HG03342 (cell line): ENCODE data around the gene SLC17A3.
A peak's percentile ranks its signal among the peaks of the same experiment; 100 is the strongest.

Experiments
- ATAC-seq: cut with Tn5 transposase; IDR thresholded peaks from one replicate; pipeline ENCODE4 v1.9.1; 2021; ENCODE audit warnings: mild to moderate bottlenecking, moderate library complexity; ENCODE audit not compliant: unreplicated experiment

SLC17A3 gene

GRCh38 chr6:25842526-25842925 is 31.5 kb downstream of the SLC17A3 start:
- no peak for ATAC-seq

GRCh38 chr6:25835442-25836283 is 38.4 kb downstream of the SLC17A3 start:
- ATAC-seq = no peak

GRCh38 chr6:25834950-25835349 is 39.1 kb downstream of the SLC17A3 start:
- ATAC-seq = no peak

- no peak for ATAC-seq
These were observed 40.9 kb downstream of the SLC17A3 start for GRCh38 chr6:25833136-25833535.

GRCh38 chr6:25832670-25833069 is 41.4 kb downstream of the SLC17A3 start:
- ATAC-seq = no peak

- no peak for ATAC-seq
These were observed 41.8 kb downstream of the SLC17A3 start for GRCh38 chr6:25832307-25832662.

GRCh38 chr6:25831532-25832306 is 42.3 kb downstream of the SLC17A3 start, which contains the start of gene SLC17A1:
Gene SLC17A1 (minus strand): TSS chr6:25832052. CDS start chr6:25830557, 1,495 bp downstream.
- ATAC-seq = no peak

- no peak for ATAC-seq
These were observed 43.6 kb downstream of the SLC17A3 start for GRCh38 chr6:25830458-25830857.

- ATAC-seq = peak; percentile 64
These were observed 44.7 kb downstream of the SLC17A3 start for GRCh38 chr6:25829375-25829774.

GRCh38 chr6:25821341-25821740 is 52.7 kb downstream of the SLC17A3 start:
- ATAC-seq = no peak

GRCh38 chr6:25816252-25816651 is 57.8 kb downstream of the SLC17A3 start:
- ATAC-seq = no peak

- ATAC-seq = no peak
These were observed 58.8 kb downstream of the SLC17A3 start for GRCh38 chr6:25815194-25815593.

GRCh38 chr6:25804804-25805203 is 69.2 kb downstream of the SLC17A3 start:
- ATAC-seq = no peak

- ATAC-seq = no peak
These were observed 72.6 kb downstream of the SLC17A3 start for GRCh38 chr6:25801436-25801835.
